C4-2B (cell line): ENCODE results near the gene CD1E.

Source experiments
- CTCF ChIP-seq: fragments of 450-650 bp; conservative IDR thresholded peaks from 2 replicates; pipeline ENCODE4 v1.5.1; 2017; ENCODE audit warnings: mild to moderate bottlenecking
- ZFX ChIP-seq: fragments of 450-650 bp; IDR thresholded peaks from 2 replicates; pipeline ENCODE4 v1.6.1; 2017

GRCh38 chr1:158329300-158329699, 24.4 kb upstream of the CD1E start:
- TF ChIP-seq CTCF = no peak
- no peak for TF ChIP-seq ZFX
